PC-3 (cell line): ENCODE data around the gene OR2A25.

Experiments used
- CTCF ChIP-seq: fragments of 300-600 bp; sonication (generic); conservative IDR thresholded peaks from 2 replicates; pipeline ENCODE4 v1.5.1; 2017; ENCODE audit warnings: antibody characterized with exemption, low read depth, mild to moderate bottlenecking, low read length
- EZH2 ChIP-seq: fragments of 300-600 bp; sonication (generic); IDR thresholded peaks from one replicate; pipeline ENCODE4 v1.6.1; 2017; ENCODE audit warnings: antibody characterized with exemption, mild to moderate bottlenecking, low read length; ENCODE audit not compliant: unreplicated experiment
- EZH2phosphoT487 ChIP-seq: fragments of 300-600 bp; sonication (generic); IDR thresholded peaks from 2 replicates; pipeline ENCODE4 v1.6.1; 2018; ENCODE audit warnings: mild to moderate bottlenecking, antibody characterized with exemption, low read length, borderline replicate concordance

- TF ChIP-seq EZH2 (no peak), CTCF (no peak), EZH2phosphoT487 (no peak)
These were observed 46.3 kb upstream of the OR2A25 start for GRCh38 chr7:144023171-144023827.
